ENCODE data around the gene RNF215.

GRCh38 chr22:30420347-30421125 lies 33.3 kb upstream of the RNF215 start:
- no peak for TF ChIP-seq CTCF (IDR thresholded peaks at IDR 0.05)
- no peak for TF ChIP-seq POLR2A (IDR thresholded peaks at IDR 0.05)
